HG02885 (cell line): ENCODE results near the gene SYN1.
"Not testable (repeated sequence)": the region's sequence is repeated elsewhere in the genome, so short reads cannot be mapped to it uniquely, and the experiment has no call there.

Source experiments
- ATAC-seq: cut with Tn5 transposase; IDR thresholded peaks from one replicate; pipeline ENCODE4 v1.9.1; 2021; ENCODE audit warnings: mild to moderate bottlenecking; ENCODE audit not compliant: unreplicated experiment, poor library complexity

The SYN1 gene

GRCh38 chrX:47603125-47603524 lies 16.5 kb downstream of the SYN1 start:
- ATAC-seq, result not testable (repeated sequence)

GRCh38 chrX:47597222-47597621 lies 22.4 kb downstream of the SYN1 start:
- ATAC-seq, result no peak

- no peak for ATAC-seq
Observed at GRCh38 chrX:47596256-47596655, 23.4 kb downstream of the SYN1 start.

GRCh38 chrX:47595716-47596251 lies 23.9 kb downstream of the SYN1 start:
- ATAC-seq, result no peak

GRCh38 chrX:47593522-47593921 lies 26.1 kb downstream of the SYN1 start:
- no peak for ATAC-seq

GRCh38 chrX:47590984-47591383 lies 28.7 kb downstream of the SYN1 start:
- ATAC-seq, result no peak

- no peak for ATAC-seq
Observed at GRCh38 chrX:47587906-47588735, 31.5 kb downstream of the SYN1 start.

- ATAC-seq, result no peak
Observed at GRCh38 chrX:47587091-47587891, 32.4 kb downstream of the SYN1 start.

GRCh38 chrX:47586043-47586787 lies 33.4 kb downstream of the SYN1 start:
- no peak for ATAC-seq

GRCh38 chrX:47585273-47585672 lies 34.4 kb downstream of the SYN1 start:
- no peak for ATAC-seq

- no peak for ATAC-seq
Observed at GRCh38 chrX:47584714-47585113, 34.9 kb downstream of the SYN1 start.

GRCh38 chrX:47583240-47583861 lies 36.3 kb downstream of the SYN1 start:
- ATAC-seq, result no peak

- ATAC-seq, result peak; percentile 90
Observed at GRCh38 chrX:47581731-47582647, 37.7 kb downstream of the SYN1 start, which contains the start of gene TIMP1. Gene TIMP1, plus strand, starts transcription at chrX:47582436. Its CDS starts 980 bp downstream, at chrX:47583416.

- ATAC-seq, result no peak
Observed at GRCh38 chrX:47579537-47579936, 40.1 kb downstream of the SYN1 start.

- ATAC-seq, result no peak
Observed at GRCh38 chrX:47578692-47579091, 41.0 kb downstream of the SYN1 start.

- no peak for ATAC-seq
Observed at GRCh38 chrX:47577901-47578300, 41.8 kb downstream of the SYN1 start.

- no peak for ATAC-seq
Observed at GRCh38 chrX:47577424-47577823, 42.2 kb downstream of the SYN1 start.

GRCh38 chrX:47576021-47576898 lies 43.4 kb downstream of the SYN1 start:
- ATAC-seq, result no peak
